Esophagus muscularis mucosa (tissue), 4 donors: ENCODE data around the gene YWHAH. TPM values are rescaled to one million over a fixed set of nuclear protein-coding genes. Genes with fewer than 3 reads are reported as not detected.

ENCODE experiments used
- DNase-seq: peaks from one replicate; pipeline ENCODE4 v3.0.0-alpha.2; 2017; ENCODE audit errors: extremely low spot score
- H3K27ac ChIP-seq, 4 donors: fragments of 200-600 bp; sonication (generic); replicated peaks in 1 of 4; 1 replicate in 3 of 4; 2 replicates in 1 of 4; pipeline ENCODE4 v1.5.1; 2016 to 2019; ENCODE audit warnings: mild to moderate bottlenecking in 1 of 4
- H3K27me3 ChIP-seq, 4 donors: fragments of 200-600 bp; sonication (generic); one replicate each; pipeline versions ENCODE4 v1.5.1 to v1.6.0; 2016 to 2019
- H3K36me3 ChIP-seq, 4 donors: fragments of 200-600 bp; sonication (generic); one replicate each; pipeline ENCODE4 v1.5.1; 2016 to 2019
- H3K4me1 ChIP-seq, 4 donors: fragments of 200-600 bp; sonication (generic); one replicate each; pipeline ENCODE4 v1.5.1; 2016 to 2019
- H3K4me3 ChIP-seq, 4 donors: fragments of 200-600 bp; sonication (generic); 1 replicate in 2 of 4; 2 replicates in 2 of 4; pipeline ENCODE4 v1.5.1; 2016 to 2019; ENCODE audit warnings: mild to moderate bottlenecking in 4 of 4, moderate library complexity in 1 of 4
- H3K9me3 ChIP-seq, 4 donors: fragments of 200-600 bp; sonication (generic); 1 replicate in 3 of 4; 2 replicates in 1 of 4; pipeline ENCODE4 v1.5.1; 2016 to 2019
- EP300 ChIP-seq: sonication (generic); formaldehyde crosslinking; IDR thresholded peaks from one replicate; pipeline ENCODE4 v1.6.1; 2017; ENCODE audit warnings: antibody characterized with exemption
- POLR2A ChIP-seq: fragments of 450-650 bp; IDR thresholded peaks from one replicate; pipeline ENCODE4 v1.6.1; 2017; ENCODE audit warnings: antibody characterized with exemption, moderate library complexity, mild to moderate bottlenecking, low read depth
- POLR2AphosphoS5 ChIP-seq, 2 donors: sonication (generic); formaldehyde crosslinking; IDR thresholded peaks; one replicate each; pipeline ENCODE4 v1.6.1; 2017; ENCODE audit warnings: antibody characterized with exemption in 2 of 2
- WGBS: methylation state at CpG from one replicate; pipeline ENCODE4 v1.1.5; 2018; 5-methylcytosine and 5-hydroxymethylcytosine counted together
- intact Hi-C: fragments of 100-400 bp; cut with DNase I; formaldehyde crosslinking; loops from one replicate; pipeline ENCODE4 v1.15.1; 2023
- total RNA-seq, 4 donors: library from RNA; depleted of rRNA; stranded (reverse); fragments of >200 nt; gene quantifications; one replicate each; pipeline versions ENCODE4 v1.1.0 to v1.2.1, GENCODE V29; 2016
- TF ChIP-seq, protein P1 (sequence below), 3 experiments: fragments of 200-600 bp in 2 of 3; fragments of 450-650 bp in 1 of 3; sonication (generic) in 2 of 3; IDR thresholded peaks; one replicate each; pipeline ENCODE4 v1.5.1; 2017 to 2019; ENCODE audit warnings: antibody characterized with exemption in 3 of 3, mild to moderate bottlenecking in 2 of 3, moderate library complexity in 1 of 3

Gene YWHAH
- total RNA-seq, 4 donors from 2014 or later, result 132 to 232 (median 183) TPM

- no peaks in the 10 kb centered on the region for H3K9me3 ChIP-seq
- 79% methylated on average over 2 of the region's 2 CpGs for WGBS
- H3K36me3 ChIP-seq, result no peaks in the 10 kb centered on the region
- TF ChIP-seq EP300, result no peak
- no peak for TF ChIP-seq POLR2A
- TF ChIP-seq POLR2AphosphoS5 (IDR thresholded peaks at IDR 0.05), result no peak
- TF ChIP-seq, protein P1, sequence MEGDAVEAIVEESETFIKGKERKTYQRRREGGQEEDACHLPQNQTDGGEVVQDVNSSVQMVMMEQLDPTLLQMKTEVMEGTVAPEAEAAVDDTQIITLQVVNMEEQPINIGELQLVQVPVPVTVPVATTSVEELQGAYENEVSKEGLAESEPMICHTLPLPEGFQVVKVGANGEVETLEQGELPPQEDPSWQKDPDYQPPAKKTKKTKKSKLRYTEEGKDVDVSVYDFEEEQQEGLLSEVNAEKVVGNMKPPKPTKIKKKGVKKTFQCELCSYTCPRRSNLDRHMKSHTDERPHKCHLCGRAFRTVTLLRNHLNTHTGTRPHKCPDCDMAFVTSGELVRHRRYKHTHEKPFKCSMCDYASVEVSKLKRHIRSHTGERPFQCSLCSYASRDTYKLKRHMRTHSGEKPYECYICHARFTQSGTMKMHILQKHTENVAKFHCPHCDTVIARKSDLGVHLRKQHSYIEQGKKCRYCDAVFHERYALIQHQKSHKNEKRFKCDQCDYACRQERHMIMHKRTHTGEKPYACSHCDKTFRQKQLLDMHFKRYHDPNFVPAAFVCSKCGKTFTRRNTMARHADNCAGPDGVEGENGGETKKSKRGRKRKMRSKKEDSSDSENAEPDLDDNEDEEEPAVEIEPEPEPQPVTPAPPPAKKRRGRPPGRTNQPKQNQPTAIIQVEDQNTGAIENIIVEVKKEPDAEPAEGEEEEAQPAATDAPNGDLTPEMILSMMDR (IDR thresholded peaks at IDR 0.05), result no peak
- no peak overlapping the region for H3K27ac ChIP-seq
- DNase-seq, result no peak
- intact Hi-C loops, result no loop called here
- no peaks in the 10 kb centered on the region for H3K4me1 ChIP-seq
- H3K27me3 ChIP-seq, result peaks cover 0 to 11% (median 0%) of the 10 kb centered on the region in 4 donors
- H3K4me3 ChIP-seq, result no peak overlapping the region
Observed at GRCh38 chr22:31923747-31924146, 20.6 kb upstream of the YWHAH start.

GRCh38 chr22:31925056-31925455 is 19.3 kb upstream of the YWHAH start:
- H3K36me3 ChIP-seq, result no peaks in the 10 kb centered on the region
- H3K27ac ChIP-seq, result no peak overlapping the region

GRCh38 chr22:31926024-31926423 is 18.3 kb upstream of the YWHAH start:
- Histone ChIP-seq H3K27ac (no peak overlapping the region), H3K4me1 (no peaks in the 10 kb centered on the region), H3K27me3 (peaks cover 0 to 17% (median 0%) of the 10 kb centered on the region in 4 donors), H3K36me3 (no peaks in the 10 kb centered on the region), H3K4me3 (no peak overlapping the region), H3K9me3 (no peaks in the 10 kb centered on the region)
- WGBS, result 100% methylated on average over 1 of the region's 1 CpG
- intact Hi-C loops, result no loop called here
- DNase-seq, result no peak
- TF ChIP-seq POLR2AphosphoS5 (IDR thresholded peaks at IDR 0.05) (no peak), EP300 (no peak), POLR2A (no peak)
- TF ChIP-seq, protein P1 (IDR thresholded peaks at IDR 0.05), result no peak

More at GRCh38 chr22:31925056-31925455, 19.3 kb upstream of the YWHAH start:
- H3K9me3 ChIP-seq, result no peaks in the 10 kb centered on the region
- H3K27me3 ChIP-seq, result peaks cover 0 to 17% (median 0%) of the 10 kb centered on the region in 4 donors
- no peak overlapping the region for H3K4me3 ChIP-seq
- TF ChIP-seq POLR2A (no peak), EP300 (no peak), POLR2AphosphoS5 (IDR thresholded peaks at IDR 0.05) (no peak)
- TF ChIP-seq, protein P1 (IDR thresholded peaks at IDR 0.05), result no peak
- no peaks in the 10 kb centered on the region for H3K4me1 ChIP-seq
- DNase-seq, result no peak
- 91% methylated on average over 1 of the region's 1 CpG for WGBS
- intact Hi-C loops, result no loop called here

- Histone ChIP-seq H3K4me3 (no peak overlapping the region), H3K27me3 (peaks cover 0 to 20% (median 0%) of the 10 kb centered on the region in 4 donors), H3K36me3 (no peaks in the 10 kb centered on the region), H3K27ac (no peak overlapping the region), H3K4me1 (no peaks in the 10 kb centered on the region), H3K9me3 (no peaks in the 10 kb centered on the region)
- intact Hi-C loops, result no loop called here
- no peak for DNase-seq
- TF ChIP-seq POLR2A (no peak), POLR2AphosphoS5 (IDR thresholded peaks at IDR 0.05) (no peak), EP300 (no peak)
- TF ChIP-seq, protein P1 (IDR thresholded peaks at IDR 0.05), result no peak
Observed at GRCh38 chr22:31926969-31927368, 17.4 kb upstream of the YWHAH start.

DNA sequence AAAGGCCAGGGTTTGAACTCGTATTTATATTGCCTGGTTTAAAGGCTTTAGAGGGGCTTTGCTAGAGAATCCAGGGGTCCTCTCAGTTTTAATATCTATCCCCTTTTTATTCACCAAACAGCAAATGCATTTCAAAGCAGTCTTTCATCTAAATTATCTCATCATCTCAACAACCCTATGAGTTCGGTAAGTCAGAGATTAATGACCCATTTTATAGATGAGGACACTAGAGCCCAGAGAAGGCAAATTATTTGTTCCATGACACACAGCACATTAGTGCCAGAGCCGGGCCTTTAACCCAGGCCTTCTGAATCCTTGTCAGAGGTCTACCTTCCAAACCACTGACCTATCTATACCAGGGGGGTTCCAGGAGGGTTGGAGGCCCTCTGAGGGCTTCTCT is 16.8 kb upstream of the YWHAH start:
- no peaks in the 10 kb centered on the region for H3K9me3 ChIP-seq
- H3K36me3 ChIP-seq, result no peaks in the 10 kb centered on the region
- H3K4me3 ChIP-seq, result no peak overlapping the region
- intact Hi-C loops, result no loop called here
- no peak for DNase-seq
- H3K4me1 ChIP-seq, result no peaks in the 10 kb centered on the region
- TF ChIP-seq, protein P1 (IDR thresholded peaks at IDR 0.05), result no peak
- TF ChIP-seq POLR2A (no peak), EP300 (no peak), POLR2AphosphoS5 (IDR thresholded peaks at IDR 0.05) (no peak)
- peaks cover 0 to 20% (median 0%) of the 10 kb centered on the region in 4 donors for H3K27me3 ChIP-seq
- 90% methylated on average over 3 of the region's 3 CpGs for WGBS
- no peak overlapping the region for H3K27ac ChIP-seq
